Stimulated activated memory B cell treated with anti-CD40 and anti-IgM and Interleukin-4, amounts not matched to agents 10 μg/mL and 1 μg/mL and 100 μg/mL, for 72 hours (primary cell): ENCODE data around the gene C5orf47.

Experiments used
- ATAC-seq: fragments of 150-1000 bp; cut with Tn5 transposase; 2 replicates; pipeline ENCODE4 v1.10.0; 2021
- H3K27ac Mint-ChIP-seq: one replicate; pipeline ENCODE4 v1.8.0; 2022; ENCODE audit warnings: mild to moderate bottlenecking, mixed read lengths
- H3K27me3 Mint-ChIP-seq: one replicate; pipeline ENCODE4 v1.8.0; 2022; ENCODE audit warnings: mixed read lengths
- H3K36me3 Mint-ChIP-seq: one replicate; pipeline ENCODE4 v1.8.0; 2022; ENCODE audit warnings: mixed read lengths
- H3K4me1 Mint-ChIP-seq: one replicate; pipeline ENCODE4 v1.8.0; 2022; ENCODE audit warnings: mixed read lengths
- H3K4me3 Mint-ChIP-seq: one replicate; pipeline ENCODE4 v1.8.0; 2022; ENCODE audit warnings: mild to moderate bottlenecking, moderate library complexity, mixed read lengths
- H3K9me3 Mint-ChIP-seq: one replicate; pipeline ENCODE4 v1.8.0; 2022; ENCODE audit warnings: mixed read lengths

Gene C5orf47

DNA sequence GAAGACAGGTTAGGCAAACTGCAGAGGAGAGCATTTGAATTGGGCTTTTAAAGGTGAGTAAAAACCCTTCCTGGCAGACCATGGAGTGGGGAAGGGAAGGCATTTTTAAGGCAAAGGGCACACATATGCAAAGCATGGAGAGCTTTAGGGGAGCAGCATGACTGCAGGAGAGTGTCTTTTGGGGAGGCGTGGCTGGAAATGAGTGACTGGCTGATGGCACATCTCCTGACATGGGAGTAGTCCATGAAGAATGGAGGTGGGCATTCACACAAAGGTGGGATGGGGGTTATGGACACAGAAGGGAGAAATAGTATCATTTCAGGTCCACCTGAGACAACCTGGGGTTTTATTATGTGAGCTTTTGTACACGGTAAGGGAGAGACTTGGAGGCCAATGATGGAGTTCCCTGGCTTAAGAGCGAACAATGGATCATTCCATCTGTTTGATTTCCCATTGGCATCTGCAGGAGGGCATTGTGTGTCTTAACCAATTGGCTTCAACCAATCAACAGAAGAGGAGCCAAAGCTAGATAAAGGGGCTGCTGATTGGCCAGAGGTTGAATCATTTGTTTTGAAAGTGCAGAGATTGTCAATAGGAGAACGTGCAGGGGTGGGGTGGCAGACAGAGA is 58.6 kb downstream of the C5orf47 start:
- no peaks in the 10 kb centered on the region for H3K9me3 Mint-ChIP-seq
- ATAC-seq = no peak
- no peak overlapping the region for H3K27ac Mint-ChIP-seq
- H3K4me3 Mint-ChIP-seq = no peak overlapping the region
- peaks cover 48% of the 10 kb centered on the region for H3K27me3 Mint-ChIP-seq
- no peaks in the 10 kb centered on the region for H3K36me3 Mint-ChIP-seq
- H3K4me1 Mint-ChIP-seq = no peaks in the 10 kb centered on the region

DNA sequence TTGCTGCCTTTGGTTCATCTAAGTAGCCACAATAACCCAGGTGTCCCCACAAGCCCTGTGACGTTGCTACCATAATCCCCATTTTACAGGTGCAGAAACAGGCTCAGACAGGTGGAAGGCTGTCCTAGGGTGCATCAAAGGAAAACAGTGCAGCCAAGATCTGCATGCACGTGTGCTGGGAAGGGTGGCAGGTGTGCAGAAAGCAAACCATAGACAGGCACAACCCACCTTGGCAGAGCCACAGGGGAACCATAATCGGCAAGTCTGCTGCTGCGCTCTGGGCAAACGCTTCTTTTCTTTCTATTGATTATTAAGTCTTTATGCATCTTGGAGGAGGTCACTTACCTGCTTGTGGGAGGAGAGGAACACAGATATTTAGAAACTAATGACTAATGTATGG is 63.7 kb downstream of the C5orf47 start:
- no peak overlapping the region for H3K4me3 Mint-ChIP-seq
- no peaks in the 10 kb centered on the region for H3K36me3 Mint-ChIP-seq
- H3K9me3 Mint-ChIP-seq = no peaks in the 10 kb centered on the region
- ATAC-seq = no peak
- H3K27ac Mint-ChIP-seq = no peak overlapping the region
- H3K27me3 Mint-ChIP-seq = peaks cover 20% of the 10 kb centered on the region
- no peaks in the 10 kb centered on the region for H3K4me1 Mint-ChIP-seq

DNA sequence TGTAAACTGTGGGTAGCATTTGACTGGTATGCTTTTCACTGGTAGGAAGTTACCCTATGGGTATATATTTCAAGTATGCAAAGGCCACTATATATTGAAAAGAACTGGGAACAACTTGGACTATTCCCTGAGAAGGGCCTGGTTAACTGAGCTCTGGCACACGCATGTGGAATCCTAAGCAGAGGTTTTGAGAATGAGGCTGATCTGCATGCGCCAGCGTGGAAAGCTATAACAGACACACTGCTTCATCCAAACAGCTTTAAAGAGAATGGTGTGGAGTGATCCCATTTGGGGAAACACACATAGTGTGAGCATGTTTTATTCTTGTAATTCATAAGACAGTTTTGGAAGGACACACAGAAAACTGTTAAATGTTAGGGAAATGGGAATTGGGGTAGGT is 64.9 kb downstream of the C5orf47 start:
- H3K36me3 Mint-ChIP-seq = no peaks in the 10 kb centered on the region
- no peaks in the 10 kb centered on the region for H3K4me1 Mint-ChIP-seq
- no peak overlapping the region for H3K4me3 Mint-ChIP-seq
- no peaks in the 10 kb centered on the region for H3K9me3 Mint-ChIP-seq
- peaks cover 27% of the 10 kb centered on the region for H3K27me3 Mint-ChIP-seq
- ATAC-seq = no peak
- H3K27ac Mint-ChIP-seq = no peak overlapping the region
